ENCODE results near the gene MYO7A.

Gene MYO7A

DNA sequence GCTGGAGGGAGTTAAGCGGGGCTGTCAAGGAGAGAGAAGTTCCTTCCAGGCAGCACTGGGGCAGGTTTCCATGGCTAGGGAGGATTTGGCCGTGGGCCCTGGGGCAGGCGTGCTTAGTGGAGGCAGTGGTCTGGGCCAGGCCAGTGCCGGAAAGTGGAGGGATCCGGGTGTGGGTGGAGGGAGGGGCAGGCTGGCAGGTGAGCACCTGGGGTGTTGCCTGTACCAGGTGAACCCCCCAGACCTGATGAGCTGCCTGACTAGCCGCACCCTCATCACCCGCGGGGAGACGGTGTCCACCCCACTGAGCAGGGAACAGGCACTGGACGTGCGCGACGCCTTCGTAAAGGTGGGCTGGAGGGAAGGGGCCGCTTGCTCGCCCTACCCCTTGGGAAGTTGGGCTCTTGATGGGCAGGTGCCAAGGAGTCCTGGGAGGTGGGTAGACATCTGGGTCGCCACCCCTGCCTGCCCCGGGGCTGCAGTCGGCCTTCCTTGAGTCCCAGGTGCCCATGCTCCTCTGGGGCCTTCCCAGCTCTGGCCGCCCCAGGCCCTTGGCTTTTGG, 32.0 kb downstream of the MYO7A start:
- no peak for DNase-seq (ENCODE audit: low spot score)
- TF ChIP-seq, protein P1, sequence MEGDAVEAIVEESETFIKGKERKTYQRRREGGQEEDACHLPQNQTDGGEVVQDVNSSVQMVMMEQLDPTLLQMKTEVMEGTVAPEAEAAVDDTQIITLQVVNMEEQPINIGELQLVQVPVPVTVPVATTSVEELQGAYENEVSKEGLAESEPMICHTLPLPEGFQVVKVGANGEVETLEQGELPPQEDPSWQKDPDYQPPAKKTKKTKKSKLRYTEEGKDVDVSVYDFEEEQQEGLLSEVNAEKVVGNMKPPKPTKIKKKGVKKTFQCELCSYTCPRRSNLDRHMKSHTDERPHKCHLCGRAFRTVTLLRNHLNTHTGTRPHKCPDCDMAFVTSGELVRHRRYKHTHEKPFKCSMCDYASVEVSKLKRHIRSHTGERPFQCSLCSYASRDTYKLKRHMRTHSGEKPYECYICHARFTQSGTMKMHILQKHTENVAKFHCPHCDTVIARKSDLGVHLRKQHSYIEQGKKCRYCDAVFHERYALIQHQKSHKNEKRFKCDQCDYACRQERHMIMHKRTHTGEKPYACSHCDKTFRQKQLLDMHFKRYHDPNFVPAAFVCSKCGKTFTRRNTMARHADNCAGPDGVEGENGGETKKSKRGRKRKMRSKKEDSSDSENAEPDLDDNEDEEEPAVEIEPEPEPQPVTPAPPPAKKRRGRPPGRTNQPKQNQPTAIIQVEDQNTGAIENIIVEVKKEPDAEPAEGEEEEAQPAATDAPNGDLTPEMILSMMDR (IDR thresholded peaks at IDR 0.05; ENCODE audit: extremely low read depth, insufficient read depth, missing control alignments) = no peak
- in situ Hi-C loops (cut with MboI; ENCODE audit: low pct_unique_long_range_greater_than_20kb, low sequenced_read_pairs, unreplicated experiment) = no loop called here

DNA sequence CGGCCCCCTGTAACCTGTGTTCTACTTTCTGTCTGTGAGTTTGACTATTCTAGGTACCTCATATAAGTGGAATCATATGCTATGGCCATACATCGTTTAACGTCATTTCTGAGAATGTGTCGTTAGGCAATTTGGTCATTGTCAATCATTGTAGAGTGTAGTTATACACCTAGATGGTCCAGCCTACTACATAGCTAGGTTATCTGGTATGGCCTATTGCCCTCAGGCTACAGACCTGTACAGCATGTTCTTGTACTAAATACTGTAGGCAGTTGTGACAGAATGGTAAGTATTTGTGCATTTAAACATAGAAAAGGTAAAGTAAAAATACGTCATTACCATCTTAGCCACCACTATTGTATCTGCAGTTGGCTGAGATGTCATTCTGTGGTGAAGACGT, 35.2 kb downstream of the MYO7A start:
- TF ChIP-seq, protein P1 (IDR thresholded peaks at IDR 0.05; ENCODE audit: extremely low read depth, insufficient read depth, missing control alignments) = no peak
- DNase-seq (ENCODE audit: low spot score) = no peak
- in situ Hi-C loops (cut with MboI; ENCODE audit: low pct_unique_long_range_greater_than_20kb, low sequenced_read_pairs, unreplicated experiment) = no loop called here

DNA sequence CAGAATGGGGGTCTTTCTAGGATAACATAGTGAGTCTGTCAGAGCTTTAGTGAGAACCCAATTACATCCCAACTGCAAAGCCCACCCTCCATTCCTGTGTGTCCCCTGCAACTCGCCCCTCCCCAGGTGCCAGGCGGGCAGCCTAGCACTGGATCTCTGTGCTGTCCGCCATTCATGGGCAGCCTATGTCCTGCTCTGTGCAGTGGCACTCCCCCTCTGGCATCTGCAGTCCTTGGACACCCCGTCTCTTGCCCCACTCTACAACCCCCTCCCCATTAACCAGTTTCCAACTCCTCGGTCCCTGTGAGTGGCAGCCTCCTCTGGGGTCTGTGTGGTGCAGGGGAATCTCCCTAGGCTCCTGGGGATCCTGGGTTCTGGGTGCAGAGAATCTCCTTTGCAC, 37.0 kb downstream of the MYO7A start:
- TF ChIP-seq, protein P1 (IDR thresholded peaks at IDR 0.05; ENCODE audit: extremely low read depth, insufficient read depth, missing control alignments) = no peak
- in situ Hi-C loops (cut with MboI; ENCODE audit: low pct_unique_long_range_greater_than_20kb, low sequenced_read_pairs, unreplicated experiment) = no loop called here
- no peak for DNase-seq (ENCODE audit: low spot score)

DNA sequence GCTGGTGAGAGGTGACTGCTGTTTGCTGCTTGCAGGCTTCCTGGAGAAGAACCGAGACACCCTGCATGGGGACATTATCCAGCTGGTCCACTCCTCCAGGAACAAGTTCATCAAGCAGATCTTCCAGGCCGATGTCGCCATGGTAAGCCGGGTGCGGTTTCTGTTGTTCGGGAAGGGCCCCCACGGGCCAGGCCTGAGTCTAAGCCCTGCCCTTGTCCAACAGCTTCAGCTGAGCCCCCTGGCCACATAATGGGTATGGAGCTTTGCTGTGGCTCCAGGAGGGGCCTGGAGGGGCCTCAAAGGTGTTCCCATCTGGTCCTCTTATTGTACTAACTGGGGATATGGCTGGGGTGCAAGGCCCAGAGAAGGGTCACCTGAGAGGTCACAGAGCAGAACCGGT, 38.0 kb downstream of the MYO7A start:
- DNase-seq (ENCODE audit: low spot score) = no peak
- TF ChIP-seq, protein P1 (IDR thresholded peaks at IDR 0.05; ENCODE audit: extremely low read depth, insufficient read depth, missing control alignments) = no peak
- in situ Hi-C loops (cut with MboI; ENCODE audit: low pct_unique_long_range_greater_than_20kb, low sequenced_read_pairs, unreplicated experiment) = no loop called here

DNA sequence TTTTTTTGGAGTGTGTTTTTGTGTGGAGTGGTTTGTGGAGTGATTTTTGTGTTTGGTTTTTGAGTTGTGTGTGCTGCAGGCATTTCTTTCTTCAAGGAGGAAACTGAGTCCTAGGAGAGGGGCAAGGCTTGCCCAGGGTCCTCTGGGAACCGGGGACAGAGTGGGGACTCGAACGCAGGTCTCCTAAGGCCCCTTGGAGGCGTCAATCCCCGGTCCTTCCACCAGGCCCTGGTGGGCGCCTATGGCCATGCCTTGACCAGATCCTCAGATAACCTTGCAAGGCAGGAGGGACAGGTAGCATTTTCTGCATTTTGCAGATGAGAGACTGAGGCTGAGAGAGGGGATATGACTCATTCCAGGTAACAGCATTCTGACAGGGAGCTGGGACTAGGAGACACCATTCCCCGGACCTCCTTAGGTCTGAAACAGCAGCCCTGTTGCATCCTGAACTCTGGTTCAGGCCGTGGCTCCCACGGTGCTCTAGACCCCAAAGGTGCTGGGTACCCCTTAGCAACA, 39.1 kb downstream of the MYO7A start:
- in situ Hi-C loops (cut with MboI; ENCODE audit: low pct_unique_long_range_greater_than_20kb, low sequenced_read_pairs, unreplicated experiment) = no loop called here
- no peak for DNase-seq (ENCODE audit: low spot score)
- TF ChIP-seq, protein P1 (IDR thresholded peaks at IDR 0.05; ENCODE audit: extremely low read depth, insufficient read depth, missing control alignments) = no peak

DNA sequence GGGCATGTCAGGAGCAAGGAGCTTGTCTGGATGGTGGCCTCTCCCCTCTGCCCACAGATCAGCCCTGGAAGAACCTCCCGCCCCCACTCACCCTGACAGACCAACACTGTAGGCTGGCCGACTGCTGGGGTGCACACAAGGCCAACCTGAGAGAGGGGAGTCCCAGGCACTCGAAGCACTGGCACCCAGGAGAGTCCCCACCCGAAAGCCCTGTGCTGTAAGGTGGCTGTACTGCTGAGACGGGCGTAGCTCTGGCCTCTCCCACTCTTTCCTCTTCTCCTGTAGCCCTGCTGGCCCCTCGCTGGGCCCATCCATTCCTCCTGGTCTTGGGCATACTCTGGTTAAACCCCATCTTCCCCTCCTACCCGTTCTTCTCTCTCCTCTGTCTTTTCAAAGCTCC, 39.7 kb downstream of the MYO7A start:
- in situ Hi-C loops (cut with MboI; ENCODE audit: low pct_unique_long_range_greater_than_20kb, low sequenced_read_pairs, unreplicated experiment) = no loop called here
- no peak for DNase-seq (ENCODE audit: low spot score)
- TF ChIP-seq, protein P1 (IDR thresholded peaks at IDR 0.05; ENCODE audit: extremely low read depth, insufficient read depth, missing control alignments) = no peak
